ENCODE measurements around the gene SLC6A9. TPM values are rescaled to one million over a fixed set of nuclear protein-coding genes. Genes with fewer than 3 reads are reported as not detected.

SLC6A9 gene
- polyA plus RNA-seq, 2 of the 4 experiments (the other 2 are of a cell fraction), result 9.0 to 17.7 TPM

GRCh38 chr1:43965316-43965715, 65.9 kb downstream of the SLC6A9 start:
- POLR2A ChIA-PET, result no interaction called here
- Histone ChIP-seq H3K4me1 (no peaks in the 10 kb centered on the region), H3K4me2 (no peak overlapping the region), H3K27ac (no peak overlapping the region), H3K4me3 (no peak overlapping the region), H3K9me3 (no peaks in the 10 kb centered on the region)
- no peak for DNase-seq (ENCODE audit: low read depth in 1 of 2, low spot score in 1 of 2)
- TF ChIP-seq TFCP2L1 (CRISPR knock-in tag; IDR thresholded peaks at IDR 0.05) (no peak), POLR2A (IDR thresholded peaks at IDR 0.05; ENCODE audit: low read length) (no peak), CBX8 (IDR thresholded peaks at IDR 0.05) (no peak), ATOH8 (CRISPR knock-in tag; IDR thresholded peaks at IDR 0.05; ENCODE audit: low read depth) (no peak), HDAC2 (IDR thresholded peaks at IDR 0.05) (no peak), JUN (IDR thresholded peaks at IDR 0.05) (no peak), HMGXB4 (CRISPR knock-in tag; IDR thresholded peaks at IDR 0.05; ENCODE audit: borderline replicate concordance) (no peak), CHD4 (IDR thresholded peaks at IDR 0.05; ENCODE audit: borderline replicate concordance) (no peak)
- WGBS (ENCODE audit: missing lambda C conversion rate), result 91% methylated on average over 2 of the region's 3 CpGs
- no peak for ATAC-seq
- no peak for FAIRE-seq
- CTCF ChIA-PET, result interaction anchor here (1.8 kb wide), 1 partner anchor 19 kb away, joined by 9 read pairs; no protein-coding TSS in a partner anchor

- no peak for FAIRE-seq
- H3K27ac ChIP-seq, result no peak overlapping the region
- H3K4me1 ChIP-seq, result no peaks in the 10 kb centered on the region
- ATAC-seq, result no peak
- 94% methylated on average over 4 of the region's 5 CpGs for WGBS (ENCODE audit: missing lambda C conversion rate)
- no peak for TF ChIP-seq KDM1A (IDR thresholded peaks at IDR 0.05; ENCODE audit: low read depth)
- TF ChIP-seq RARB (CRISPR knock-in tag; IDR thresholded peaks at IDR 0.05), result no peak
- TF ChIP-seq JUNB (IDR thresholded peaks at IDR 0.05), result no peak
- no peak for TF ChIP-seq RAD21 (conservative IDR thresholded peaks at IDR 0.05 in 1 of 2, IDR thresholded peaks at IDR 0.05 in 1 of 2)
- TF ChIP-seq FOSB (CRISPR knock-in tag; IDR thresholded peaks at IDR 0.05), result no peak
- no peak for TF ChIP-seq MAZ (IDR thresholded peaks at IDR 0.05; ENCODE audit: borderline replicate concordance, low read depth, low read length)
- TF ChIP-seq HOXB13 (CRISPR knock-in tag; IDR thresholded peaks at IDR 0.05; ENCODE audit: low read depth), result no peak
- TF ChIP-seq JUN (IDR thresholded peaks at IDR 0.05), result no peak
- TF ChIP-seq SMC3 (IDR thresholded peaks at IDR 0.05), result no peak
- no peak for TF ChIP-seq EP300 (IDR thresholded peaks at IDR 0.05)
- TF ChIP-seq CTCF (IDR thresholded peaks at IDR 0.05), result no peak
- H3K4me3 ChIP-seq, result no peak overlapping the region
- ChIA-PET CTCF (interaction anchor here (1.0 to 2.0 kb wide), 3 partner anchors 14 to 42 kb away, joined by 3 to 9 read pairs (median 5); no protein-coding TSS in a partner anchor), POLR2A (no interaction called here)
- DNase-seq (ENCODE audit: low read depth in 1 of 2, low spot score in 1 of 2), result no peak
- H3K4me2 ChIP-seq, result no peak overlapping the region
- H3K9me3 ChIP-seq, result no peaks in the 10 kb centered on the region
Measured at GRCh38 chr1:43963890-43964289, 67.4 kb downstream of the SLC6A9 start.

- FAIRE-seq (no peak), ATAC-seq (no peak), DNase-seq (ENCODE audit: low read depth in 1 of 2, low spot score in 1 of 2) (no peak)
- ChIA-PET POLR2A (no interaction called here), CTCF (interaction anchor here (2.0 kb wide), 1 partner anchor 13 kb away, joined by 5 read pairs; no protein-coding TSS in a partner anchor)
- WGBS (ENCODE audit: missing lambda C conversion rate), result 100% methylated on average over 1 of the region's 3 CpGs
- TF ChIP-seq JUNB (IDR thresholded peaks at IDR 0.05) (no peak), HEYL (CRISPR knock-in tag; IDR thresholded peaks at IDR 0.05) (no peak), BCL3 (IDR thresholded peaks at IDR 0.05) (no peak), HOXB13 (CRISPR knock-in tag; IDR thresholded peaks at IDR 0.05; ENCODE audit: low read depth) (no peak), ZFP36 (IDR thresholded peaks at IDR 0.05; ENCODE audit: borderline replicate concordance, partially characterized antibody) (no peak), KDM1A (IDR thresholded peaks at IDR 0.05; ENCODE audit: low read depth) (no peak), MAX (IDR thresholded peaks at IDR 0.05) (no peak), MAZ (IDR thresholded peaks at IDR 0.05; ENCODE audit: borderline replicate concordance, low read depth, low read length) (no peak), NFE2L2 (conservative IDR thresholded peaks at IDR 0.05; ENCODE audit: low read length) (no peak), EHMT2 (IDR thresholded peaks at IDR 0.05; ENCODE audit: low read depth) (no peak)
- Histone ChIP-seq H3K4me3 (no peak overlapping the region), H3K4me2 (no peak overlapping the region), H3K27ac (no peak overlapping the region), H3K9me3 (no peaks in the 10 kb centered on the region), H3K4me1 (no peaks in the 10 kb centered on the region)
Measured at GRCh38 chr1:43963006-43963405, 68.3 kb downstream of the SLC6A9 start.
